CD4-positive, CD25-positive, alpha-beta regulatory T cell (primary cell): Measurements from ENCODE around the gene FBXO2. TPM values are rescaled to one million over a fixed set of nuclear protein-coding genes. Genes with fewer than 3 reads are reported as not detected.
"Not testable (repeated sequence)": the region's sequence is repeated elsewhere in the genome, so short reads cannot be mapped to it uniquely, and the experiment has no call there.

ENCODE experiments used
- ATAC-seq, 2 donors: fragments of 150-1000 bp; cut with Tn5 transposase; one replicate each; pipeline ENCODE4 v1.10.0; 2021; ENCODE audit warnings: low read depth in 2 of 2, moderate number of reproducible peaks in 2 of 2, moderate library complexity in 1 of 2
- DNase-seq, 3 donors: peaks; one replicate each; pipeline versions ENCODE4 v3.0.0 to v3.0.0-alpha.2; 2012 to 2022; ENCODE audit warnings: mixed read lengths in 1 of 3
- H3K27ac ChIP-seq: one replicate; pipeline ENCODE4 v1.7.0; 2013; ENCODE audit warnings: mild to moderate bottlenecking, low read length; ENCODE audit not compliant: insufficient read depth, poor library complexity, severe bottlenecking
- H3K27me3 ChIP-seq: one replicate; pipeline ENCODE4 v1.7.0; 2013; ENCODE audit warnings: low read length; ENCODE audit not compliant: control insufficient read depth, insufficient read depth
- H3K36me3 ChIP-seq: one replicate; pipeline ENCODE4 v1.7.0; 2013; ENCODE audit warnings: mild to moderate bottlenecking, low read length, moderate library complexity; ENCODE audit not compliant: control insufficient read depth, insufficient read depth
- H3K4me1 ChIP-seq: 2 replicates; pipeline ENCODE4 v1.7.0; 2013; ENCODE audit warnings: mild to moderate bottlenecking, low read length; ENCODE audit not compliant: insufficient read depth, control insufficient read depth, poor library complexity, severe bottlenecking
- H3K4me3 ChIP-seq: one replicate; pipeline ENCODE4 v1.7.0; 2013; ENCODE audit warnings: low read depth, mild to moderate bottlenecking, low read length, moderate library complexity
- H3K9me3 ChIP-seq, 2 experiments: 1 replicate in 1 of 2; 2 replicates in 1 of 2; pipeline ENCODE4 v1.7.0; 2013; ENCODE audit warnings: low read length in 2 of 2, mild to moderate bottlenecking in 1 of 2, moderate library complexity in 1 of 2; ENCODE audit not compliant: control insufficient read depth in 2 of 2
- H3K27ac Mint-ChIP-seq, 3 donors: one replicate each; pipeline ENCODE4 v1.8.0; 2020 to 2022; ENCODE audit warnings: mild to moderate bottlenecking in 3 of 3, mixed read lengths in 3 of 3, moderate library complexity in 2 of 3
- H3K27me3 Mint-ChIP-seq: one replicate; pipeline ENCODE4 v1.8.0; 2022; ENCODE audit warnings: mild to moderate bottlenecking, mixed read lengths
- H3K36me3 Mint-ChIP-seq: one replicate; pipeline ENCODE4 v1.8.0; 2020; ENCODE audit warnings: mixed read lengths
- H3K4me1 Mint-ChIP-seq, 4 donors: one replicate each; pipeline ENCODE4 v1.8.0; 2020 to 2022; ENCODE audit warnings: mixed read lengths in 4 of 4, mild to moderate bottlenecking in 1 of 4
- H3K4me3 Mint-ChIP-seq, 4 donors: one replicate each; pipeline ENCODE4 v1.8.0; 2020 to 2022; ENCODE audit warnings: mild to moderate bottlenecking in 4 of 4, mixed read lengths in 4 of 4, moderate library complexity in 3 of 4
- H3K9me3 Mint-ChIP-seq, 7 donors: one replicate each; pipeline ENCODE4 v1.8.0; 2020 to 2022; ENCODE audit warnings: mixed read lengths in 7 of 7, mild to moderate bottlenecking in 3 of 7, moderate library complexity in 2 of 7
- polyA plus RNA-seq, 4 donors: library from polyadenylated mRNA; unstranded; fragments of 300-500 nt; fragmentation: Illumina TruSeq; gene quantifications; one replicate each; pipeline ENCODE4 v1.2.3, GENCODE V29; 2021
- total RNA-seq: library from RNA; stranded (reverse); gene quantifications from one replicate; pipeline ENCODE4 v1.2.3, GENCODE V29; 2022

Gene FBXO2
- total and polyA plus RNA-seq, 5 donors from 2014 or later: 2.1 to 10.6 (median 3.9) TPM

DNA sequence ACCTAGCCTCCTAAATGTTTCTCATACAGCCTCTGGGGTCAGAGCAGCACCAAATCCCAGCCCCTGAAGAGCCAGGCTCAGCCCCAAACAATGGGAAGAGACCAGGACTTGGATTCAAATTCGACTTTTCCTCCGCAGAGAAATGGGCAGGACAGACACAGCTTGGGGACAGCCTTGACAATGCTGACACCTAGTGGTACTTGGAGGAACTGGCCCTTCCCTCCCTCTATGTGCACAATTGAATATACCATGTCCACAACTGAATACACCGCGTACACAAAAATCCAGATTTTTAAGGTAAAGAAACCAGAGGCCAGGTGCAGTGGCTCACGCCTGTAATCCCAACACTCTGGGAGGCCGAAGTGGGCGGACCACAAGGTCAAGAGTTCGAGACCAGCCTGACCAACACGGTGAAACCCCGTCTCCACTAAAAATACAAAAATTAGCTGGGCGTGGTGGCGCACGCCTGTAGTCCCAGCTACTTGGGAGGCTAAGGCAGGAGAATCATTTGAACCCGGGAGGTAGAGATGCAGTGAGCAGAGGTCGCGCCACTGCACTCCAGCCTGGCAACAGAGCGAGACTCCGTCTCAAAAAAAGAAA lies 11.7 kb downstream of the FBXO2 start:
- not testable (repeated sequence) for H3K27ac Mint-ChIP-seq

GRCh38 chr1:11641776-11642305 lies 12.4 kb downstream of the FBXO2 start:
- H3K4me1 ChIP-seq: no peaks in the 10 kb centered on the region
- no peaks in the 10 kb centered on the region for H3K9me3 ChIP-seq
- no peaks in the 10 kb centered on the region for H3K36me3 ChIP-seq
- Mint-ChIP-seq H3K4me1 (peaks cover 0 to 3% (median 0%) of the 10 kb centered on the region in 4 donors), H3K27ac (peak overlapping the region in 1 of 3 donors; percentile 7), H3K27me3 (peaks cover 10% of the 10 kb centered on the region), H3K9me3 (no peaks in the 10 kb centered on the region), H3K4me3 (no peak overlapping the region), H3K36me3 (no peaks in the 10 kb centered on the region)
- no peak overlapping the region for H3K4me3 ChIP-seq
- DNase-seq (no peak), ATAC-seq (no peak)
- H3K27ac ChIP-seq: no peak overlapping the region
- no peaks in the 10 kb centered on the region for H3K27me3 ChIP-seq

More for the DNA sequence above, 11.7 kb downstream of the FBXO2 start:
- H3K4me3 Mint-ChIP-seq, H3K4me1 Mint-ChIP-seq, H3K4me3 ChIP-seq, H3K36me3 ChIP-seq, H3K27me3 ChIP-seq, H3K36me3 Mint-ChIP-seq, H3K9me3 Mint-ChIP-seq, H3K4me1 ChIP-seq, H3K27ac ChIP-seq, H3K9me3 ChIP-seq: not testable (repeated sequence)
- ATAC-seq: peak; percentile 62 to 69
- peaks cover 10% of the 10 kb centered on the region for H3K27me3 Mint-ChIP-seq
- peak; percentile 55 to 71 (median 71) for DNase-seq

GRCh38 chr1:11640944-11641343 lies 13.3 kb downstream of the FBXO2 start:
- H3K4me1 ChIP-seq: no peaks in the 10 kb centered on the region
- Mint-ChIP-seq H3K27ac (no peak overlapping the region), H3K27me3 (peaks cover 10% of the 10 kb centered on the region), H3K36me3 (no peaks in the 10 kb centered on the region), H3K9me3 (no peaks in the 10 kb centered on the region), H3K4me3 (no peak overlapping the region), H3K4me1 (peaks cover 0 to 3% (median 0%) of the 10 kb centered on the region in 4 donors)
- no peak overlapping the region for H3K27ac ChIP-seq
- H3K27me3 ChIP-seq: no peaks in the 10 kb centered on the region
- ATAC-seq (no peak), DNase-seq (no peak)
- no peaks in the 10 kb centered on the region for H3K36me3 ChIP-seq
- H3K4me3 ChIP-seq: no peak overlapping the region
- no peaks in the 10 kb centered on the region for H3K9me3 ChIP-seq

DNA sequence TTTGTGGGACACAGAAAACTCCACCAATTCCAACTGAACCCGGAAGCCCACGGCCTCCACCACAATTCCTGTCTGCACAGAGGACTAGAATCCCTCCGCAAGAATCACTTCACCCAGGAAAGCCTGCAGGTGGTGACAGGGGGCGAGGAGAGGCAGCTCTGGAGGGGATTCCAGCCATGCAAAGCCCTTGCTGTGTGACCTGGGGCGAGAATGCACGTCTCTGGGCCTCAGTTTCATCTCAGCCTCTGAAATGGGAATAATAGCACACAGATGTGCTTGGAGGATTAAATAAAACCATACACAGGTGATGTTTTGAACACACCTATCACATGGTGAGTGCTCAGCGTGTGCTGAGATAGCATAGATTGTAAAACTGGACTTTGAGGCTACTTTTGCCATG lies 14.1 kb downstream of the FBXO2 start:
- DNase-seq: no peak
- H3K27ac Mint-ChIP-seq: no peak overlapping the region
- peaks cover 10% of the 10 kb centered on the region for H3K27me3 Mint-ChIP-seq
- no peak for ATAC-seq
- Histone ChIP-seq H3K9me3 (no peaks in the 10 kb centered on the region), H3K27ac (no peak overlapping the region), H3K36me3 (no peaks in the 10 kb centered on the region), H3K4me1 (no peaks in the 10 kb centered on the region), H3K4me3 (no peak overlapping the region), H3K27me3 (no peaks in the 10 kb centered on the region)
- H3K4me3 Mint-ChIP-seq: no peak overlapping the region
- no peaks in the 10 kb centered on the region for H3K36me3 Mint-ChIP-seq
- H3K4me1 Mint-ChIP-seq: peaks cover 0 to 3% (median 0%) of the 10 kb centered on the region in 4 donors
- no peaks in the 10 kb centered on the region for H3K9me3 Mint-ChIP-seq

- H3K36me3 ChIP-seq: no peaks in the 10 kb centered on the region
- H3K4me3 ChIP-seq: no peak overlapping the region
- Mint-ChIP-seq H3K27ac (no peak overlapping the region), H3K9me3 (no peaks in the 10 kb centered on the region), H3K27me3 (peaks cover 10% of the 10 kb centered on the region), H3K4me1 (peaks cover 0 to 3% (median 0%) of the 10 kb centered on the region in 4 donors), H3K4me3 (no peak overlapping the region), H3K36me3 (no peaks in the 10 kb centered on the region)
- no peak overlapping the region for H3K27ac ChIP-seq
- no peaks in the 10 kb centered on the region for H3K4me1 ChIP-seq
- no peaks in the 10 kb centered on the region for H3K27me3 ChIP-seq
- H3K9me3 ChIP-seq: no peaks in the 10 kb centered on the region
- ATAC-seq: no peak
- no peak for DNase-seq
Measured at GRCh38 chr1:11639372-11639771, 14.9 kb downstream of the FBXO2 start.

DNA sequence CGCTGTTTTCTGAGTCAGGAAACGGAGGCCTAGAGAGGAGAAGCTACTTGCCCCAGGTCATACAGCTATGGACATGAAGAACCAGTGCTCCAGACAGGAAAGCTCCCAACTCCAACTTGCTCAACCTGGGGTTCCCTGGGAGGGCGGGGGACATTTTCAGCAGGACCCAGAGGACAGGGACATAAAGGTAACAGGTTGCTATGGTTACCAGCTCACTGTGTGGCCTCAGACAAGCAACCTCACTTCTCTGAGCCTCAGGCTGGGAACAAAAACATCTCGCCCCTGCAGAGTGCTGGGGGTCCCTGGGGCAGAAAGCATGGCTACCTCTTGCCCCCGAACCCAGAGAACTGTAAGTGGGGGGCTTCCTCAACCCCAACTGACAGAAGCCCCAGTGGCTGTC lies 16.1 kb downstream of the FBXO2 start:
- H3K36me3 ChIP-seq: no peaks in the 10 kb centered on the region
- no peak for DNase-seq
- peaks cover 7% of the 10 kb centered on the region for H3K27me3 Mint-ChIP-seq
- H3K27ac Mint-ChIP-seq: no peak overlapping the region
- H3K27me3 ChIP-seq: no peaks in the 10 kb centered on the region
- no peak overlapping the region for H3K27ac ChIP-seq
- H3K9me3 ChIP-seq: no peaks in the 10 kb centered on the region
- no peaks in the 10 kb centered on the region for H3K36me3 Mint-ChIP-seq
- no peak for ATAC-seq
- no peaks in the 10 kb centered on the region for H3K4me1 ChIP-seq
- H3K9me3 Mint-ChIP-seq: no peaks in the 10 kb centered on the region
- H3K4me3 Mint-ChIP-seq: no peak overlapping the region
- H3K4me3 ChIP-seq: no peak overlapping the region
- peaks cover 0 to 3% (median 0%) of the 10 kb centered on the region in 4 donors for H3K4me1 Mint-ChIP-seq

DNA sequence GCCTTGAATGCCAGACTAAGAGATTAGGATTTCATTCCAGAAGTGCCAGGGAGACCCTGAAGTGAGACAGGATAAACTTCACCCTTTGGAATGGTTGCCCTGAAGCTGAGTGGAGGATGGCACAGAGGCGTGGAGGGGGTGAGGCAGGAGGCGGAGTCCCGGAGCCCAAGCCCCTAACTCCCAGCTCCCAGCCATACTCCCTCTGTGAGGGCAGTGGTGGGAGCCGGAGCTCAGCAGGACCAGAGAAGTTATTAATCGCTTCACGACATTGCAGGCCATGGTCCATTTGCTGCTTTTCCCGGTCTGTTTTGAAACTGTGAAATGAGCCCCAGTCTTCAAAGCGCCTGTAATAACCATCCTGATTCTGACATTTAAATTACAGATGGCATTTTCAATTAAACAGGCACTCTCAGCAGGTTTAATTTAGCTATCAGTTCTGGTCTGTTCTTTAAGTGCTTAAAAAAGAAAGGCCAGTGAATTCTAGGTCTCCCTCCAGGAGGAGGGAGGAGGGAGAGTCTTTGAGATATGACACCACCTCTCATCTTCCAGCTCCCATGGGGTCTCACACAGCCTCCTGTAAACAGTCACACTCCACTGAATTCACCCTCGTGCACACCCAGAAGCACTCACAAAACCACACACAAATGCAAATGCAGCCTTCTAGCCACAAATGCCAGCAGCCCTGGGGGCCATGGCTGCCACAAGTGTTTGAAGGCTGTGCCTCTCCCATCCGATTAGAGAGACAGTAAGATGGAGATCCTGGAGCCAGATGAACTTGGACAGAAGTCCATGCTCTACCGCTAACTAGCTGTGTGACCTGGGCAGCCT lies 19.6 kb downstream of the FBXO2 start:
- H3K4me1 ChIP-seq: no peaks in the 10 kb centered on the region
- no peak for DNase-seq
- no peaks in the 10 kb centered on the region for H3K27me3 ChIP-seq
- H3K27ac ChIP-seq: no peak overlapping the region
- H3K4me3 Mint-ChIP-seq: no peak overlapping the region
- H3K27ac Mint-ChIP-seq: no peak overlapping the region
- no peaks in the 10 kb centered on the region for H3K36me3 Mint-ChIP-seq
- no peak for ATAC-seq
- peaks cover 14% of the 10 kb centered on the region for H3K27me3 Mint-ChIP-seq
- H3K4me3 ChIP-seq: no peak overlapping the region
- H3K9me3 ChIP-seq: no peaks in the 10 kb centered on the region
- H3K36me3 ChIP-seq: no peaks in the 10 kb centered on the region
- H3K9me3 Mint-ChIP-seq: peaks cover 0 to 2% (median 0%) of the 10 kb centered on the region in 7 donors
- H3K4me1 Mint-ChIP-seq: no peaks in the 10 kb centered on the region
